ENCODE results near the gene COL10A1.

Gene COL10A1

DNA sequence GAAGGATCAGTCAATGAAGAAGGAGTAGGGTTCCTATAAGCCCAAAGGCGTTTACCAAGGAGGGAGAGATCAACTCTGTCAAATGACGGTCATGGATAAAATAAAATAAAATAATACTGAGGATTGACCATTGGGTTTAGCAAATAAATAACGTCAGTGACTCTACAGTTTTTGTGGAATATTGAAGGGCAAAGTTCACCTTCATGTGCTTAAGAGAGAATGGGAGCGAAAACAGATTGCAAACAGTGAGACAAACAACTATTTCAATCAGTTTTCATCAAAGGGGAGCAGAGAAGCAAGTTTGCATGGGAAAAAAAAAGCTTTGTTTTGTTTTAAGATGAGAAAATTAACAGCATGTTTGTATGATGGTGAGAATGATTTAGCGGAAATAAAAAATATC, 42.9 kb downstream of the COL10A1 start:
- no peak for DNase-seq (ENCODE audit: low spot score)

DNA sequence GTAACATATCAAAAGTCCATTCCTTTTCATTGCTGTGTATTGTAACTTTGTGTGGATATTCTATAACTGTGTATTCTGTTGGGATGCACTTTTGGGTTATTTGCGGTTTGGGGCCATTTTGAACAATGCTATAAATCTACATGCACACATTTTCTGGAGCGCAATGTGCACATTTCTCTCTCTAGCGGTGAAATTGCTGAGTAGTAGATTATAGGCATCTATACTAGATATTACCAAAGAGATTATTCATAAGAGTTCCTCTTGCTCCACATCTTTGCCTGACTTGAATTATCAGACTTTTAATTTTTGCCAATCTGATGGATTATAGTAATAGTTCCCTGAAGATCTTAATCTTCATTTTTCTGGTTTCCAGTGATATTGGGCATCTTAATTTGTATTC, 47.0 kb downstream of the COL10A1 start:
- no peak for DNase-seq (ENCODE audit: low spot score)

GRCh38 chr6:116078522-116078921, 47.4 kb downstream of the COL10A1 start:
- no peak for DNase-seq (ENCODE audit: low spot score)

GRCh38 chr6:116074732-116075390, 51.1 kb downstream of the COL10A1 start:
- no peak for DNase-seq (ENCODE audit: low spot score)

- DNase-seq (ENCODE audit: low spot score), result no peak
Observed at GRCh38 chr6:116073765-116074440, 52.0 kb downstream of the COL10A1 start.

- no peak for DNase-seq (ENCODE audit: low spot score)
Observed at GRCh38 chr6:116072368-116072767, 53.6 kb downstream of the COL10A1 start.

GRCh38 chr6:116070616-116071389, 55.1 kb downstream of the COL10A1 start:
- no peak for DNase-seq (ENCODE audit: low spot score)

- DNase-seq (ENCODE audit: low spot score), result no peak
Observed at GRCh38 chr6:116070101-116070500, 55.8 kb downstream of the COL10A1 start.

Data from iPS-NIHi11 (cell line).